PFSK-1 (cell line): ENCODE measurements around the gene CUTA.

Experiments used
- FOXP2 ChIP-seq: optimal IDR thresholded peaks from 2 replicates; pipeline ENCODE3; 2011; ENCODE audit warnings: borderline replicate concordance, control low read depth, inconsistent platforms; ENCODE audit not compliant: insufficient read depth; ENCODE audit errors: extremely low read length, extremely low read depth
- POLR2AphosphoS5 ChIP-seq: IDR thresholded peaks from 2 replicates; pipeline ENCODE4 v1.6.1; 2012; ENCODE audit warnings: low read depth, mild to moderate bottlenecking, control low read depth, low read length, moderate library complexity
- SIN3A ChIP-seq: IDR thresholded peaks from 2 replicates; pipeline ENCODE4 v1.6.1; 2012; ENCODE audit warnings: mild to moderate bottlenecking, low read length, moderate library complexity, borderline replicate concordance; ENCODE audit not compliant: insufficient read depth
- TAF1 ChIP-seq: IDR thresholded peaks from 2 replicates; pipeline ENCODE4 v1.6.1; 2012; ENCODE audit warnings: low read length, control low read depth, borderline replicate concordance; ENCODE audit not compliant: insufficient read depth
- TF ChIP-seq, protein P1 (sequence below), 2 experiments: IDR thresholded peaks; 2 replicates each; pipeline versions ENCODE4 v1.6.1 to v1.8.0; 2011 to 2012; ENCODE audit warnings: low read depth in 2 of 2, low read length in 2 of 2, control low read depth in 1 of 2, inconsistent platforms in 1 of 2, mild to moderate bottlenecking in 1 of 2, moderate library complexity in 1 of 2; ENCODE audit not compliant: insufficient read depth in 1 of 2

CUTA gene

DNA sequence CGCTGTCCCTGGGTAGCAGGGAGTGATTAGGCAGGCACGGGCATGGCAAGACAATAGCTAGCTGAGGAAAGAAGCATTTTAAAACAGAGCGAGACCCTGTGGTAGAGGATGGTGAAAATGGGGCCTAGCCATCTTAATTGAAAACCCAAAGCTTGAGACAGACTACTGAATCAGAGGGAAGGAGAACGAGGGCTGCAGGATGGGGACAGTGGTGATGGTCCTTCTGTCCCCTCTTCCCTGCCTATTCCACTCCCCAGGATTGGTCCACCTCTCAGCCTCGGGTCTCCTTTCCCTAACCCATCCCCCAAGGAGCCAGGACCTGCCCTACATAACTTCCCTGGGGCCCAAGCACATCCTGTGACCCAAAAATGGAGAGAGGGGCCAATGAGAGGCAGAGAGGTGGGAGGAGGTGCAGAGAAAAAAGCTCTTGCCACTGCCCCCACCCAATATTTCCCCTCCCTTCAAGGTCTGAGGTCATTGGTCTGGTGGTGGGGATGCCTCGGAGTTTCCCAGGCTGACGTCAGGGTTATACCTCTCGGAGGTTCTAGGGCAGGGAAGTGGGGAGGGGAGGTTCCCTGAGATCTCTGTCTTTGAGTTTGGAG lies 884 bp upstream of the CUTA start:
- TF ChIP-seq POLR2AphosphoS5 (no peak), TAF1 (no peak), FOXP2 (no peak), SIN3A (no peak)
- TF ChIP-seq, protein P1, sequence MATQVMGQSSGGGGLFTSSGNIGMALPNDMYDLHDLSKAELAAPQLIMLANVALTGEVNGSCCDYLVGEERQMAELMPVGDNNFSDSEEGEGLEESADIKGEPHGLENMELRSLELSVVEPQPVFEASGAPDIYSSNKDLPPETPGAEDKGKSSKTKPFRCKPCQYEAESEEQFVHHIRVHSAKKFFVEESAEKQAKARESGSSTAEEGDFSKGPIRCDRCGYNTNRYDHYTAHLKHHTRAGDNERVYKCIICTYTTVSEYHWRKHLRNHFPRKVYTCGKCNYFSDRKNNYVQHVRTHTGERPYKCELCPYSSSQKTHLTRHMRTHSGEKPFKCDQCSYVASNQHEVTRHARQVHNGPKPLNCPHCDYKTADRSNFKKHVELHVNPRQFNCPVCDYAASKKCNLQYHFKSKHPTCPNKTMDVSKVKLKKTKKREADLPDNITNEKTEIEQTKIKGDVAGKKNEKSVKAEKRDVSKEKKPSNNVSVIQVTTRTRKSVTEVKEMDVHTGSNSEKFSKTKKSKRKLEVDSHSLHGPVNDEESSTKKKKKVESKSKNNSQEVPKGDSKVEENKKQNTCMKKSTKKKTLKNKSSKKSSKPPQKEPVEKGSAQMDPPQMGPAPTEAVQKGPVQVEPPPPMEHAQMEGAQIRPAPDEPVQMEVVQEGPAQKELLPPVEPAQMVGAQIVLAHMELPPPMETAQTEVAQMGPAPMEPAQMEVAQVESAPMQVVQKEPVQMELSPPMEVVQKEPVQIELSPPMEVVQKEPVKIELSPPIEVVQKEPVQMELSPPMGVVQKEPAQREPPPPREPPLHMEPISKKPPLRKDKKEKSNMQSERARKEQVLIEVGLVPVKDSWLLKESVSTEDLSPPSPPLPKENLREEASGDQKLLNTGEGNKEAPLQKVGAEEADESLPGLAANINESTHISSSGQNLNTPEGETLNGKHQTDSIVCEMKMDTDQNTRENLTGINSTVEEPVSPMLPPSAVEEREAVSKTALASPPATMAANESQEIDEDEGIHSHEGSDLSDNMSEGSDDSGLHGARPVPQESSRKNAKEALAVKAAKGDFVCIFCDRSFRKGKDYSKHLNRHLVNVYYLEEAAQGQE (IDR thresholded peaks at IDR 0.05; ENCODE audit: insufficient read depth in 1 of 2, low read depth in 2 of 2, low read length in 2 of 2) = no peak

- TF ChIP-seq POLR2AphosphoS5 (peak; percentile 20; the same call in 1 of the 2 replicates), TAF1 (no peak)
Observed at GRCh38 chr6:33417128-33417902, 592 bp downstream of the CUTA start.

DNA sequence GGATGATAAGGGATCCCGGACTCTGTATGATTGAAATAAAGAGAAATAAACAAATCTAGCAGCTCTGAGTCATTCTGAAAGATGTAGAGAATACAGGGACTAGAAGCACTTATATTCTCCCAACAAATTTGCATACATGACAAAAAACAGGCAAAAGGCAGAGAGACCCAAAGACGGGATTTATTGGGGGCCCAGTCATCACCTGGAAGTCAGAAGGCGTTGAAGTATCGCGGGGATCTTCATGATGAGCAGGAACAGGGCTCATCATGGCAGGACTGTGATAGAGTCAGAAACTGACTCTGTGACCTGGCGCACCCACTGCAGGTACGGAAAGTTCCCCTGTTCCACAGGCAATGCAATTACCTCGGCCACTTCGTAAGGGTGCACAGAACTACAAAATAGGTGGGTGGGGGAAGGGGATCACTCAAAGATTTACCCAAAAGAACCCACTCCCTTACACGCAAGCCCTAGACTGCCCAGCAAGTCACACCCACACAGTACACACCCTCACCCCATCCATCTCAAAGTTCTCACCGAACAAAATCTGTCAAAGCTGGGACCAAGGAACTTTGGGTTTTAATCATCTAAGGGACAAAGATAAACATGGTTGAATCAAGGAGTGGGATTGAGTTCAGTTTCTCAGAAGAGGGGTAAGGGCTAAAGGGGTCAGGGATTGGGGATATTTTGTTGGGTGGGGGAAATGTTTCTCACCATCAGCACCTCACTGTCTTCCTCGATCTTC lies 1.4 kb downstream of the CUTA start:
- no peak for TF ChIP-seq FOXP2
- TF ChIP-seq TAF1 = no peak
- peak; percentile 27; the same call in 1 of the 2 replicates for TF ChIP-seq POLR2AphosphoS5
- TF ChIP-seq, protein P1 (IDR thresholded peaks at IDR 0.05; ENCODE audit: insufficient read depth in 1 of 2, low read depth in 2 of 2, low read length in 2 of 2) = no peak
- no peak for TF ChIP-seq SIN3A

GRCh38 chr6:33415831-33416230 lies 2.1 kb downstream of the CUTA start:
- TF ChIP-seq TAF1 (no peak), SIN3A (no peak), FOXP2 (no peak), POLR2AphosphoS5 (no peak)
- TF ChIP-seq, protein P1 (IDR thresholded peaks at IDR 0.05; ENCODE audit: insufficient read depth in 1 of 2, low read depth in 2 of 2, low read length in 2 of 2) = no peak

DNA sequence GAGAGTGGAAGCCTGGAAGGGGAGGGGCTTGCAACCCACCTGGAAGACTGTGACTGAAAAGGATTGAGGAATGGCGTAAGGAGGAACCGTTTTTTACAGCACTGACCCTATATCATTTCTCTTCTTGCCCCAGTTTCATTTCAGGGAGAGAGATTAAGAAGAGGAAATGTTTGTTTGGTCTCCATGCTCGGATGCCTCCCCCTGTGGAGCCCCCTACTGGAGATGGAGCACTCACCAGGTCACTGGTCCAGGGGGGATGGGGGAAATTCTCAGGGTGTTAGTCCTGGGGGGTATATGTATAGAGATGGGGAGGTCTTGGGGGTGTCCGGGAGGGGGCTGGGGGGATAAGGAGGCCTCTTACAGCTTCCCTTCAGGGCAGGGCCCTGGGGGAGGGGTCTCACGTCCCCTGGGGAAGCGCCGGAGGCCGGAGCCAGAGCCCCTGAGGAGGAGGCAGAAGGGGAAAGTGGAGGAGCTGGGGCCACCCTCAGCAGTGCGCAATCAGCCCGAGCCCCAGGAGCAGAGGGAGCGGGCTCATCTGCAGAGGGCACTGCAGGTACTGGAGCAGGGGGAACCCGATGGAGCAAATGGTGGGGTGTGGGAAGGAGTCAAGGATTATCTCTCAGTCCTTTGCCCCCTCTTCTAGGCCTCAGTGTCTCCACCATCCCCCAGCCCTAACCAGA lies 3.2 kb downstream of the CUTA start:
- no peak for TF ChIP-seq SIN3A
- TF ChIP-seq POLR2AphosphoS5 = no peak
- TF ChIP-seq, protein P1 (IDR thresholded peaks at IDR 0.05; ENCODE audit: insufficient read depth in 1 of 2, low read depth in 2 of 2, low read length in 2 of 2) = no peak
- no peak for TF ChIP-seq FOXP2
- no peak for TF ChIP-seq TAF1
